HT-29 (cell line): ENCODE measurements around the gene TIFAB. TPM values are rescaled to one million over a fixed set of nuclear protein-coding genes. Genes with fewer than 3 reads are reported as not detected.

ENCODE experiments used
- DNase-seq: peaks from one replicate; pipeline ENCODE4 v3.0.0-alpha.2; 2015; ENCODE audit warnings: low spot score
- total RNA-seq: library from RNA; depleted of rRNA; stranded (reverse); fragments of >200 nt; shearing (Covaris generic); gene quantifications from 2 replicates; pipeline ENCODE4 v1.2.3, GENCODE V29; 2014

The TIFAB gene
- total RNA-seq, 1 experiment from 2014 or later: not detected

- no peak for DNase-seq
Observed at GRCh38 chr5:135460246-135461033, 8.3 kb upstream of the TIFAB start.

- DNase-seq: peak; percentile 87
Observed at GRCh38 chr5:135458921-135459331, 6.8 kb upstream of the TIFAB start.

- DNase-seq: no peak
Observed at GRCh38 chr5:135458356-135458755, 6.2 kb upstream of the TIFAB start.

- DNase-seq: peak; percentile 74
Observed at GRCh38 chr5:135457424-135458071, 5.4 kb upstream of the TIFAB start.

GRCh38 chr5:135456238-135457099 lies 4.3 kb upstream of the TIFAB start:
- DNase-seq: no peak

GRCh38 chr5:135455876-135456237 lies 3.7 kb upstream of the TIFAB start:
- no peak for DNase-seq

- DNase-seq: no peak
Observed at GRCh38 chr5:135454946-135455345, 2.8 kb upstream of the TIFAB start.

- DNase-seq: no peak
Observed at GRCh38 chr5:135453613-135454012, 1.5 kb upstream of the TIFAB start.

- DNase-seq: no peak
Observed at GRCh38 chr5:135451581-135452320, 400 bp downstream of the TIFAB start.

GRCh38 chr5:135450952-135451351 lies 1.2 kb downstream of the TIFAB start:
- no peak for DNase-seq

- DNase-seq: no peak
Observed at GRCh38 chr5:135450336-135450735, 1.8 kb downstream of the TIFAB start.

- no peak for DNase-seq
Observed at GRCh38 chr5:135449644-135450043, 2.5 kb downstream of the TIFAB start.

- no peak for DNase-seq
Observed at GRCh38 chr5:135448791-135449507, 3.2 kb downstream of the TIFAB start.

- DNase-seq: no peak
Observed at GRCh38 chr5:135448071-135448739, 3.9 kb downstream of the TIFAB start.

GRCh38 chr5:135447298-135447929 lies 4.7 kb downstream of the TIFAB start, which contains the start of gene DCANP1:
TSS of gene DCANP1 (minus strand) at chr5:135447348. CDS start at chr5:135447108, 240 bp downstream.
- no peak for DNase-seq

GRCh38 chr5:135446615-135447014 lies 5.5 kb downstream of the TIFAB start:
- DNase-seq: no peak

GRCh38 chr5:135446206-135446605 lies 5.9 kb downstream of the TIFAB start:
- no peak for DNase-seq

- DNase-seq: no peak
Observed at GRCh38 chr5:135445306-135445985, 6.7 kb downstream of the TIFAB start.

GRCh38 chr5:135444881-135445280 lies 7.3 kb downstream of the TIFAB start:
- no peak for DNase-seq
